ENCODE data around the gene CEP41.
"Not testable (repeated sequence)": the region's sequence is repeated elsewhere in the genome, so short reads cannot be mapped to it uniquely, and the experiment has no call there.

Gene CEP41

GRCh38 chr7:130385600-130386066, 55.2 kb downstream of the CEP41 start:
- no peak for DNase-seq

GRCh38 chr7:130384841-130385599, 55.8 kb downstream of the CEP41 start:
- DNase-seq, result no peak

- DNase-seq, result no peak
Observed at GRCh38 chr7:130384371-130384801, 56.4 kb downstream of the CEP41 start.

- DNase-seq, result no peak
Observed at GRCh38 chr7:130383187-130383980, 57.4 kb downstream of the CEP41 start.

- DNase-seq, result no peak
Observed at GRCh38 chr7:130381468-130382312, 59.1 kb downstream of the CEP41 start.

- no peak for DNase-seq
Observed at GRCh38 chr7:130380861-130381455, 59.9 kb downstream of the CEP41 start.

- no peak for DNase-seq
Observed at GRCh38 chr7:130379921-130380860, 60.6 kb downstream of the CEP41 start, which contains the start of gene CPA1. TSS of gene CPA1 (plus strand) at chr7:130380494. CDS start at chr7:130380521, 27 bp downstream.

- no peak for DNase-seq
Observed at GRCh38 chr7:130379532-130379920, 61.3 kb downstream of the CEP41 start.

- DNase-seq, result no peak
Observed at GRCh38 chr7:130379019-130379418, 61.8 kb downstream of the CEP41 start.

- DNase-seq, result no peak
Observed at GRCh38 chr7:130377178-130377577, 63.6 kb downstream of the CEP41 start.

- not testable (repeated sequence) for DNase-seq
Observed at GRCh38 chr7:130376461-130376860, 64.4 kb downstream of the CEP41 start.

- DNase-seq, result no peak
Observed at GRCh38 chr7:130374507-130374906, 66.3 kb downstream of the CEP41 start.

- DNase-seq, result no peak
Observed at GRCh38 chr7:130372402-130373165, 68.2 kb downstream of the CEP41 start.

GRCh38 chr7:130371046-130371445, 69.8 kb downstream of the CEP41 start:
- DNase-seq, result no peak

- DNase-seq, result no peak
Observed at GRCh38 chr7:130369831-130370550, 70.8 kb downstream of the CEP41 start.

GRCh38 chr7:130369110-130369711, 71.6 kb downstream of the CEP41 start:
- no peak for DNase-seq

GRCh38 chr7:130367836-130368746, 72.7 kb downstream of the CEP41 start:
- no peak for DNase-seq

GRCh38 chr7:130367088-130367755, 73.6 kb downstream of the CEP41 start:
- DNase-seq, result no peak

Data from stimulated activated CD4-positive, alpha-beta T cell treated with anti-CD3 and anti-CD28 coated beads, Interleukin-12 subunit alpha, Interleukin-12 subunit beta, amount 100 ng/mL, for 4 hours (primary cell).